Caco-2 (cell line): ENCODE results near the gene GSTA2. TPM values are rescaled to one million over a fixed set of nuclear protein-coding genes. Genes with fewer than 3 reads are reported as not detected.
"Not testable (repeated sequence)": the region's sequence is repeated elsewhere in the genome, so short reads cannot be mapped to it uniquely, and the experiment has no call there.

ENCODE experiments used
- BruUV-seq: library from RNA; stranded (reverse); fragments of 400-500 nt; replicated peaks from 2 replicates; lab custom pipeline; 2021; lab: Mats Ljungman, UMichigan
- CTCF ChIA-PET: fragments of 300-600 bp; sonication (Branson Sonifier 250); formaldehyde crosslinking; loops from one replicate; lab custom pipeline; 2022; ENCODE audit warnings: antibody characterized with exemption; lab: Charles Lee
- POLR2A ChIA-PET: fragments of 300-600 bp; sonication (Branson Sonifier 250); formaldehyde crosslinking; loops from one replicate; lab custom pipeline; 2022; ENCODE audit warnings: antibody characterized with exemption; lab: Charles Lee
- DNase-seq, 2 experiments: peaks; one replicate each; pipeline versions ENCODE4 v3.0.0 to v3.0.0-alpha.2; 2020 to 2022
- H3K27me3 ChIP-seq: replicated peaks from 2 replicates; pipeline ENCODE4 v1.6.0; 2011; ENCODE audit warnings: low read length; ENCODE audit not compliant: control insufficient read depth, insufficient read depth
- H3K36me3 ChIP-seq: 2 replicates; pipeline ENCODE4 v1.5.1; 2011; ENCODE audit warnings: low read length; ENCODE audit not compliant: control insufficient read depth, insufficient read depth
- H3K4me1 ChIP-seq: fragments of 250-450 bp; sonication (Bioruptor Pico); 2 replicates; pipeline ENCODE4 v1.5.1; 2020; ENCODE audit warnings: mild to moderate bottlenecking
- H3K4me3 ChIP-seq: 2 replicates; pipeline ENCODE4 v1.5.1; 2011; ENCODE audit warnings: low read depth, mild to moderate bottlenecking, control low read depth, low read length
- H3K9me3 ChIP-seq: fragments of 250-450 bp; sonication (Bioruptor Pico); 2 replicates; pipeline ENCODE4 v1.5.1; 2020; ENCODE audit warnings: mild to moderate bottlenecking, moderate library complexity
- H3K27ac Mint-ChIP-seq: one replicate; pipeline ENCODE4 v1.8.0; 2022; ENCODE audit warnings: mixed read lengths; ENCODE audit not compliant: unreplicated experiment
- H3K27me3 Mint-ChIP-seq: one replicate; pipeline ENCODE4 v1.8.0; 2022; ENCODE audit warnings: mixed read lengths; ENCODE audit not compliant: insufficient read depth, unreplicated experiment
- H3K36me3 Mint-ChIP-seq: one replicate; pipeline ENCODE4 v1.8.0; 2022; ENCODE audit warnings: mild to moderate bottlenecking, mixed read lengths; ENCODE audit not compliant: insufficient read depth, unreplicated experiment
- H3K4me1 Mint-ChIP-seq: one replicate; pipeline ENCODE4 v1.8.0; 2022; ENCODE audit warnings: low read depth, mixed read lengths; ENCODE audit not compliant: unreplicated experiment
- H3K4me3 Mint-ChIP-seq: one replicate; pipeline ENCODE4 v1.8.0; 2022; ENCODE audit warnings: mild to moderate bottlenecking, moderate library complexity, mixed read lengths; ENCODE audit not compliant: unreplicated experiment
- H3K9me3 Mint-ChIP-seq: one replicate; pipeline ENCODE4 v1.8.0; 2022; ENCODE audit warnings: mixed read lengths; ENCODE audit not compliant: unreplicated experiment
- intact Hi-C: fragments of 100-400 bp; cut with micrococcal nuclease; formaldehyde crosslinking; loops from one replicate; pipeline ENCODE4 v1.10.0; 2022; ENCODE audit not compliant: unreplicated experiment
- total RNA-seq: library from RNA; stranded (reverse); gene quantifications from 2 replicates; pipeline ENCODE4 v1.2.3, GENCODE V29; 2022
- TF ChIP-seq, protein P1 (sequence below), 2 experiments: fragments of 200-600 bp in 1 of 2; IDR thresholded peaks; 1 replicate in 1 of 2; 2 replicates in 1 of 2; pipeline versions ENCODE4 v1.5.1 to v1.8.0; 2011 to 2022; ENCODE audit warnings: antibody characterized with exemption in 1 of 2, control low read depth in 1 of 2, inconsistent platforms in 1 of 2, low read depth in 1 of 2, low read length in 1 of 2, mild to moderate bottlenecking in 1 of 2, moderate library complexity in 1 of 2; ENCODE audit not compliant: insufficient read depth in 1 of 2, severe bottlenecking in 1 of 2, unreplicated experiment in 1 of 2

The GSTA2 gene
- total RNA-seq, 1 experiment from 2014 or later, result 65.4 TPM

DNA sequence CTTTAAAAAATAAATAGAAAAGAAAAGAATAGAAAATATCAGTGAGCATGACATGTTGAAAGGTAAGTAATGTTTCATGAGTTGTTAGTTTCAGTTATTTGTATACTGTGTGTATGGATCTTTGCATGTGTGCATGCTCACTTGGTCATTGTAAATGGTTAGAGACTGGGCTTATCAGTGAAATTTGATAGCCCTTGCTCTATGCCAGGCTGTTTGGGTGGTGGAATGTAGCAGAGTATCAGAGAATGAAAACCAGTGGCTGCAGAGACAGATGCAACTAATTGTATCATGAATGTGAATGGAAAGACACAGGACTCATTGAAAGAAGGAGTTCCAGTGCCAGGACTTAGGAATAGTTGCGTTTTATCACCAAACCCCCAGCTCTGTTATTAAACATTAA lies 4.2 kb downstream of the GSTA2 start:
- no peak overlapping the region for H3K27ac Mint-ChIP-seq
- TF ChIP-seq, protein P1, sequence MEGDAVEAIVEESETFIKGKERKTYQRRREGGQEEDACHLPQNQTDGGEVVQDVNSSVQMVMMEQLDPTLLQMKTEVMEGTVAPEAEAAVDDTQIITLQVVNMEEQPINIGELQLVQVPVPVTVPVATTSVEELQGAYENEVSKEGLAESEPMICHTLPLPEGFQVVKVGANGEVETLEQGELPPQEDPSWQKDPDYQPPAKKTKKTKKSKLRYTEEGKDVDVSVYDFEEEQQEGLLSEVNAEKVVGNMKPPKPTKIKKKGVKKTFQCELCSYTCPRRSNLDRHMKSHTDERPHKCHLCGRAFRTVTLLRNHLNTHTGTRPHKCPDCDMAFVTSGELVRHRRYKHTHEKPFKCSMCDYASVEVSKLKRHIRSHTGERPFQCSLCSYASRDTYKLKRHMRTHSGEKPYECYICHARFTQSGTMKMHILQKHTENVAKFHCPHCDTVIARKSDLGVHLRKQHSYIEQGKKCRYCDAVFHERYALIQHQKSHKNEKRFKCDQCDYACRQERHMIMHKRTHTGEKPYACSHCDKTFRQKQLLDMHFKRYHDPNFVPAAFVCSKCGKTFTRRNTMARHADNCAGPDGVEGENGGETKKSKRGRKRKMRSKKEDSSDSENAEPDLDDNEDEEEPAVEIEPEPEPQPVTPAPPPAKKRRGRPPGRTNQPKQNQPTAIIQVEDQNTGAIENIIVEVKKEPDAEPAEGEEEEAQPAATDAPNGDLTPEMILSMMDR (IDR thresholded peaks at IDR 0.05; ENCODE audit: insufficient read depth in 1 of 2, low read depth in 1 of 2, low read length in 1 of 2, severe bottlenecking in 1 of 2, unreplicated experiment in 1 of 2), result no peak
- no peak for DNase-seq
- ChIA-PET CTCF (no interaction called here), POLR2A (no interaction called here)
- Histone ChIP-seq H3K9me3 (no peaks in the 10 kb centered on the region), H3K4me1 (peaks cover 6% of the 10 kb centered on the region), H3K27me3 (no peaks in the 10 kb centered on the region), H3K36me3 (peaks cover 3% of the 10 kb centered on the region; the same call in 1 of the 2 replicates), H3K4me3 (no peak overlapping the region)
- no TSS peak for BruUV-seq
- peaks cover 10% of the 10 kb centered on the region for H3K9me3 Mint-ChIP-seq
- H3K36me3 Mint-ChIP-seq, result peaks cover 31% of the 10 kb centered on the region
- intact Hi-C loops, result no loop called here
- no peak overlapping the region for H3K4me3 Mint-ChIP-seq
- H3K27me3 Mint-ChIP-seq, result no peaks in the 10 kb centered on the region
- peaks cover 10% of the 10 kb centered on the region for H3K4me1 Mint-ChIP-seq

DNA sequence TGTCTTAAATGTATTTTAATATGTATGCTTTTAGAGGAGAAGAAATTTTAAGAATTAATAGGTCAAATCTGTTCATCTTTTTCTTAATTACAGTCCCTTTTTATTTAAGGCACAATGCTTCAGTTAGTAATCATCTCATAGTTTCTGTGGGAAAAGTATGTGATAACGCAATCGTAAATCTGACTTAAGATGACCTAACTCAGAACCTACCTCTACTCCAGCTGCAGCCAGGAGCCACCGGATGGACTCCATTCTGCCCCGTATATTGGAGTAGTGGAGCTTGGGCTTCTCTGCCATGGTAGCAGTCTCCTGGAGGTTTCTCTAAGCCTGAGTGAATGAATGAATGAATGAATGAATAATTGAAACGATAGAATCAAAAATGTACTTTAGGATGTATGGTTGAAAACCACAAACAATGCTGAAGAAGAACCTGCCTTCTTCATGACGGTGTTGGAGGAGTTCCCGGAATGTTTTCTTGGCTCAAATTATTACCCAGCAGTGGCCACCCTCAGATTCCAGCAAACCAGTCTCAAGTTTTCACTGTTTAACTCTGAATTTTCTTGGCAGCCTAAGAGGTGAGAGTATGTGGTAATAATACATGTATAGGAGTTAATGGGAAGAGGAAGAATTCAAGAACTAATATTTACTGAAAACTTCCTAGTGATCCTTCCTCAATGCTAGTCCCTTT lies 5.5 kb downstream of the GSTA2 start:
- H3K27me3 ChIP-seq, H3K27ac Mint-ChIP-seq, H3K4me1 Mint-ChIP-seq, H3K4me3 Mint-ChIP-seq, DNase-seq, POLR2A ChIA-PET, intact Hi-C loops, H3K9me3 ChIP-seq, H3K4me3 ChIP-seq, H3K9me3 Mint-ChIP-seq, CTCF ChIA-PET, H3K4me1 ChIP-seq, H3K36me3 ChIP-seq, H3K27me3 Mint-ChIP-seq, BruUV-seq: not testable (repeated sequence)
- H3K36me3 Mint-ChIP-seq, result peaks cover 42% of the 10 kb centered on the region

DNA sequence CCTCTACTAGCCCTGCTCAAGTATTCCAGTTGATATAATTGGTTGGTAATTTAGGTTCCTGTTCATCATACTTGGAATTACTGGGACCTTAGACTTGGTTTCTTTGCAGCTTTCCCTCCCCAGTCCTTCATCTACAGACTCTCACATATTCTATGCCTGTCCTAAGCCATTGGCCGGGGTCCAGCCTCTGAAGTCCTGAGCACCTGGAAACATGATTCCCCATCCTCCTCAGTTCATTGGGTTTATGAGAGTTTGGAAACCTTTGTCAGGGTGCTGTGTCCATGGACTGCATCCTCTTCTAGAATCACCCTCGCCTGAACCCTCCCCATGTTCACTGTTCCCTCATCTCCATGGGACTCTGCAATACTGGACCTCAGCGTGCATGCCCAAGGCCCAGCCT lies 8.8 kb downstream of the GSTA2 start:
- Mint-ChIP-seq H3K9me3 (peaks cover 23% of the 10 kb centered on the region), H3K27me3 (no peaks in the 10 kb centered on the region), H3K36me3 (peaks cover 45% of the 10 kb centered on the region), H3K27ac (peak overlapping the region; percentile 57), H3K4me3 (no peak overlapping the region), H3K4me1 (peaks cover 6% of the 10 kb centered on the region)
- intact Hi-C loops, result no loop called here
- TF ChIP-seq, protein P1 (IDR thresholded peaks at IDR 0.05; ENCODE audit: insufficient read depth in 1 of 2, low read depth in 1 of 2, low read length in 1 of 2, severe bottlenecking in 1 of 2, unreplicated experiment in 1 of 2), result no peak
- H3K27me3 ChIP-seq, result no peaks in the 10 kb centered on the region
- DNase-seq, result no peak
- BruUV-seq, result no TSS peak
- H3K9me3 ChIP-seq, result no peaks in the 10 kb centered on the region; the same call in 1 of the 2 replicates
- H3K4me1 ChIP-seq, result no peaks in the 10 kb centered on the region
- CTCF ChIA-PET, result no interaction called here
- POLR2A ChIA-PET, result interaction anchor here (0.7 kb wide), 1 partner anchor 219 kb away, joined by 8 read pairs; no protein-coding TSS in a partner anchor
- no peak overlapping the region for H3K4me3 ChIP-seq
- H3K36me3 ChIP-seq, result peaks cover 6% of the 10 kb centered on the region

DNA sequence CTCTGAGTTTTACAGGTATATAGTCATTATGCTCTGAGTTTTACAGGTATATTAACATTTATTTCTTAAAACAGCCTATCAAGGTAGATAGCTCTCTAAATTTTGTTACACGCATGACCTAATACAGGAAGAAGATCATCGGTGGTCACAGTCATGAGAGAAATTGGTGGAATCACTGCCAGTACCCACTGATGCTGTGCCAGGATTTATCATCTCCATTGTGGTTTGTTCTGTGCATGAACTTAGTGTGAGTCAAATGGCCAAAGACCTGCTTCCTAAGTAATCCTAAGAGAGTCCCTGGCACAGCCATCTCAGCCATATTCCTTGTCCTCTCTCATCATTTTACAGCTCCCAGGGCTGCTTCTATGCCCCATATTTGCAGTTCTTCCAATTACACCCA lies 10.1 kb downstream of the GSTA2 start:
- peaks cover 40% of the 10 kb centered on the region for H3K36me3 Mint-ChIP-seq
- H3K27ac Mint-ChIP-seq, POLR2A ChIA-PET, H3K4me3 ChIP-seq, H3K4me3 Mint-ChIP-seq, CTCF ChIA-PET, H3K36me3 ChIP-seq, H3K4me1 ChIP-seq, H3K9me3 ChIP-seq, DNase-seq, BruUV-seq, H3K27me3 Mint-ChIP-seq, intact Hi-C loops, H3K27me3 ChIP-seq: not testable (repeated sequence)
- peaks cover 23% of the 10 kb centered on the region for H3K9me3 Mint-ChIP-seq
- peaks cover 14% of the 10 kb centered on the region for H3K4me1 Mint-ChIP-seq
